SH-SY5Y (cell line): ENCODE results near the gene CAMKK2.

ENCODE experiments used
- GATA2 ChIP-seq: IDR thresholded peaks from 2 replicates; pipeline ENCODE4 v1.6.1; 2011; ENCODE audit warnings: mild to moderate bottlenecking, low read depth, low read length
- GATA3 ChIP-seq: IDR thresholded peaks from 2 replicates; pipeline ENCODE4 v1.6.1; 2011; ENCODE audit warnings: low read depth, mild to moderate bottlenecking, low read length, moderate library complexity

CAMKK2 gene

DNA sequence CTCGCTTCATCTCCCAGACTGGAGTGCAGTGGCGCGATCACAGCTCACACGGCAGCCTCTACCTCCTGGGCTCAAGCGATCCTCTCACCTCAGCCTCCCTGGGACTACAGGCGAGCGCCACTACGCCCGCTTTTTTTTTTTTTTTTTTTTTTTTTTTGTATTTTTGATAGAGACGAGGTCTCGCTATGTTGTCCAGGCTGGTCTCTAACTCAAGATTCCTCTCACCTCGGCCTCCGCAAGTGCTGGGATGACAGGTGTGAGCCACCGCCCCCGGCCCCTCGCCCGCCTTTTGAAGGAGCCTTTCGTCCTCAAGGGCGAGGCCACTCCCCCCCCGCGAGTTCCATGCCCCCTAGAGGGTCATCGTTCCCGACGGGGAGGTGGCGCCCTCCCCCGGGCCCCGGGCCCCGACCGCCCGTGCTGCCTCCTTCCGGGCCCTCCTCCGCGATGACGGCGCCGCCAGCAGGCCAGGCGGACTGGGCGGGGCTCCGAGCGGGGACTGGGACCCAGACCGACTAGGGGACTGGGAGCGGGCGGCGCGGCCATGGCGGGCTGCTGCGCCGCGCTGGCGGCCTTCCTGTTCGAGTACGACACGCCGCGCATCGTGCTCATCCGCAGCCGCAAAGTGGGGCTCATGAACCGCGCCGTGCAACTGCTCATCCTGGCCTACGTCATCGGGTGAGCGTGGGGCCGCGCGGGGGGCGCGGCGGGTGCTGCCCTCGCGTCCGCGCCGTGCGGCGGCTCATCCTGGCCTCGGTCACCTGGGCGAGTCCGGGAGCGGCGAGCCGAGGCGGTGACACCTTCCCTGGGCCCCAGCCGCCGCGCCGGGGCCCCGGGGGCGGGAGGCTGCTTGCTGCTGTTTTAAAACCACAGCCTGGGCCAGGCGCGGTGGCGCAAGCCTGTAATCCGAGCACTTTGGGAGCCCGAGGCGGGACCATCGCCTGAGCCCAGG is 86.6 kb downstream of the CAMKK2 start, which contains the start of gene P2RX4:
Gene P2RX4, plus strand, starts transcription at position 506 of the 949 bp plus-strand sequence. Its CDS starts 36 bp downstream, at position 542.
- TF ChIP-seq GATA3 (no peak), GATA2 (no peak)

- TF ChIP-seq GATA3 (no peak), GATA2 (no peak)
Observed at GRCh38 chr12:121209221-121209620, 87.3 kb downstream of the CAMKK2 start.

- no peak for TF ChIP-seq GATA2
- TF ChIP-seq GATA3, result no peak
Observed at GRCh38 chr12:121205491-121205890, 91.0 kb downstream of the CAMKK2 start.

GRCh38 chr12:121203482-121203881 is 93.0 kb downstream of the CAMKK2 start:
- TF ChIP-seq GATA3, result no peak
- no peak for TF ChIP-seq GATA2

GRCh38 chr12:121202407-121203355 is 93.8 kb downstream of the CAMKK2 start:
- peak; percentile 84 for TF ChIP-seq GATA3
- peak; percentile 84 for TF ChIP-seq GATA2

DNA sequence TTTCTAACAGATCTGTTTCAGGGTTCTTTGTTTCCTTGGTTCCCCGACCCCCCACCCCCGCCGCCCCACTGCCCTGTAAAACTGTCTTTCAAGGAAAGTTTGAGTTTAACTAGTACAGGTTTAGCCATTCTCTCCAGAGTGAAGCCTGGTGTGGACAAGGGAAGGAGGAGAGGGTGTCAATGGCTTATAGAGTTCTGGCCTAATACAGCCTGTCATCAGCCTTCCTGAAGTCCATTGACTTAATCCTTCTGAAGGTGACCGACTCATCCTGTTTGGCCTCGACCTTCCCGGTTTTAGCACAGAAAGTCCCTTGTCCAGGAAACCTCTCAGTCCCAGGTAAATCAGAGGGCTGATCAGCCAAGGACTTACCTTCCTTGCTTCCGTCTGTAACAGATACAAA is 97.6 kb downstream of the CAMKK2 start:
- TF ChIP-seq GATA2 (no peak), GATA3 (no peak)

DNA sequence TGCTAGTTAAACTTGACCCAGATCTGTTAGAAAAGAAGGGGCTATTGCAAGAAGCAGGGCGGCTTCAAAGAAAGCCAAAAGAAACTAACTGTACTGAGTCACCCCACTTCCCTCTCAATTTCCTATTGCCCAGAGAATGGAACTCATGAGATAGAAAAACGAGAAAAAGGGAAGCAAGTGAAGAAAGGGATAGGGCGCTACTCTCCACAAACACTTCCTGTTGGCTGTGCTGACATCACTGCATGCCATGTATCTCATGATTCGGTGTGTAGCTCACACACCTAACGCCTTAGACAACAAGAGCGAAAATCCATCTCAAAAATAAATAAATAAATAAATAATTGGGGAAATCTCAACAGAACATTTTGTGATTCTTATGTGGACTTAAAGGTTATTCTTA is 99.6 kb downstream of the CAMKK2 start:
- no peak for TF ChIP-seq GATA2
- TF ChIP-seq GATA3, result no peak

DNA sequence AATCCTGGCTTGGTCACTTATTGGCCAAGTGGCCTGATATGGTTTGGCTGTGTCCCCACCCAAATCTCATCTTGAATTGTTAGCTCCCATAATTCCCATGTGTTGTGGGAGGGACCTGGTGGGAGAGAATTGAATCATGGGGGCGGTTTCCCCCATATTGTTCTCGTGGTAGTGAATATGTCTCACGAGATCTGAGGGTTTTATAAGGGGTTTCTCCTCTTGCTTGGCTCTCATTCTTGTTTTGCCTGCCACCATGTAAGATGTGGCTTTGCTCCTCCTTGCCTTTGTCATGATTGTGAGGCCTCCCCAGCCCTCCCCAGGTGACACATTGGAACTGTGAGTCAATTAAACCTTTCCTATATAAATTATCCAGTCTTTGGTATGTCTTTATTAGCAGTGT is 105.4 kb downstream of the CAMKK2 start:
- TF ChIP-seq GATA2 (no peak), GATA3 (no peak)

- TF ChIP-seq GATA2 (no peak), GATA3 (no peak)
Observed at GRCh38 chr12:121190523-121191031, 105.9 kb downstream of the CAMKK2 start.

DNA sequence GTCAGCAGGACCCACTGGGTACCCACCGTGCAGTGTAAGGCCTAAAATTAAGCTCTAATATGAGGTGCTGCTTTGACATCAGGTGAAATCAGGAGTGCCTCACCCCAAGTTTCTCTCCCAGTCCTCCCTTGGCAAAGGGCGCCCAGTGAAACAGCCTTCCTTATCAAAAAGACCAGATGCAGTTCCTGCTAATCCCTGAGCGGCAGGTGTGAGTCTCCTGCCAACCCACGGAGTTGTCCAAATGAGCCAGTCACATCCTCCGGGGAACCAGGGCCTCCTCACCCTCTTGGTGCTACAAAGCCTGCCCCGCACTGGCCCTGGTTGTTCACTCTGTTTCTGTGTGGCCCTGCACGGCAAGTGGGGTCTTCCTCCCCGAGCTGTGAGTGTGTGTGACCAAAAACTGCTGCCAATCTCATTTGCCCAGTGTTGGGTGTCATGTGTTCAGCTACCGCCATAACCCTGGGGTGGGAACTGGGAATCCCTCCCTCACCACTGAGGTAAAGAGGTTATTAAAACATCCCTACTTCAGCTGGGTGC is 106.8 kb downstream of the CAMKK2 start:
- TF ChIP-seq GATA2, result no peak
- no peak for TF ChIP-seq GATA3

DNA sequence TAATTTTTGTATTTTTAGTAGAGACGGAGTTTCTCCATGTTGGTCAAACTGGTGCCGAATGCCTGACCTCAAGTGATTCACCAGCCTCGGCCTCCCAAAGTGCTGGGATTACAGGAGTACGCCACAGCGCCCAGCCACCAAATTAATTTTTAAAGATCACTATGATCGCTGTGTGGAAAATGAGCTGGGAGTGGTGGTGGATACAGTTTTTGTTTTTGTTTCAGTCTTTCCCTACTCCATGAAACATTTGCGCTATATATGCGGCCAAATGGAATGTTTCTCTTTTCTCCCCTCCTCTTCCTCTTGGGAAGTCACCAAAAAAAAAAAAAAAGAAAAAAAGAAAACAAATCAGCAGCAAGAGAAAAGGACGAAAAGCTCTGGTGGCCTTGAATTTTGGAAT is 107.4 kb downstream of the CAMKK2 start:
- TF ChIP-seq GATA3, result no peak
- TF ChIP-seq GATA2, result no peak

DNA sequence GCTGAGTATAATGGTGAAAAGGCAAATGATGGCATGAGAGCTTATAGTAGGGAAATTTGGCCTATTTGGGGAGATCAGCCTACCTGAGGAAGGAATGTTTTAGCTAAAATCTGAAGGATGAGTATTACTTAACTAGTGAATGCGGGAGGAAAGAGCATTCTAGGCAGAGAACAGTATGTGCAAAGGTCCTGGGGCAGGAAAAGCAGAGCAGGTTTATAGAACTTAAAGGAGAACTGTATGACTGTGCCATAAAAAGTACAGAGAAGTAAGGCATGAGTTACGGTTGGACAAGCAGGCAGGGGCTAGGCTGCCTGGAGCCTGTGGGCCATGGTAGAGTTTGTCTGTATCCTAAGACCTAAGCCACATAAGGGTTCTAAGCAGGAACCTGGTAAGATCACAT is 108.3 kb downstream of the CAMKK2 start:
- TF ChIP-seq GATA3 (no peak), GATA2 (no peak)
